GM12875 (cell line): ENCODE results near the gene GCNT4.

Source experiments
- H3K4me3 ChIP-seq: one replicate; pipeline ENCODE4 v1.5.1; 2011; ENCODE audit warnings: low read depth, low read length, control low read depth
- CTCF ChIP-seq: IDR thresholded peaks from 2 replicates; pipeline ENCODE4 v1.5.1; 2011; ENCODE audit warnings: low read depth, mild to moderate bottlenecking, control low read depth, inconsistent platforms, low read length, moderate library complexity, borderline replicate concordance; ENCODE audit not compliant: insufficient read depth

The GCNT4 gene

GRCh38 chr5:75049456-75050351, 2.7 kb downstream of the GCNT4 start:
- TF ChIP-seq CTCF: peak; percentile 81
- H3K4me3 ChIP-seq: no peak overlapping the region

- no peak for TF ChIP-seq CTCF
- H3K4me3 ChIP-seq: no peak overlapping the region
These were observed 3.9 kb downstream of the GCNT4 start for GRCh38 chr5:75048457-75048953.

- TF ChIP-seq CTCF: no peak
- H3K4me3 ChIP-seq: no peak overlapping the region
These were observed 5.0 kb downstream of the GCNT4 start for GRCh38 chr5:75047356-75047755.

- TF ChIP-seq CTCF: no peak
- no peak overlapping the region for H3K4me3 ChIP-seq
These were observed 5.8 kb downstream of the GCNT4 start for GRCh38 chr5:75046366-75047142.

GRCh38 chr5:75045071-75045470, 7.3 kb downstream of the GCNT4 start:
- no peak for TF ChIP-seq CTCF
- no peak overlapping the region for H3K4me3 ChIP-seq

GRCh38 chr5:75044406-75044805, 8.0 kb downstream of the GCNT4 start:
- H3K4me3 ChIP-seq: no peak overlapping the region
- no peak for TF ChIP-seq CTCF
